ENCODE results near the gene TMEM191C. TPM values are rescaled to one million over a fixed set of nuclear protein-coding genes. Genes with fewer than 3 reads are reported as not detected.
A peak's percentile ranks its signal among the peaks of the same experiment; 100 is the strongest.
"Not testable (repeated sequence)": the region's sequence is repeated elsewhere in the genome, so short reads cannot be mapped to it uniquely, and the experiment has no call there.

The TMEM191C gene
- total RNA-seq, 1 donor from 2014 or later = 4.8 TPM

GRCh38 chr22:21450858-21451353 is 16.3 kb upstream of the TMEM191C start:
- TF ChIP-seq CTCF (IDR thresholded peaks at IDR 0.05; ENCODE audit: insufficient read depth, low read length, poor library complexity, severe bottlenecking) = no peak
- Histone ChIP-seq H3K4me3 (ENCODE audit: low read depth, low read length) (no peak overlapping the region), H3K27me3 (ENCODE audit: control insufficient read depth, insufficient read depth, low read length) (no peaks in the 10 kb centered on the region), H3K36me3 (ENCODE audit: control insufficient read depth, insufficient read depth, low read length) (no peaks in the 10 kb centered on the region)
- DNase-seq (ENCODE audit: low read depth) = no peak

GRCh38 chr22:21451545-21452520 is 15.4 kb upstream of the TMEM191C start:
- Histone ChIP-seq H3K27me3 (ENCODE audit: control insufficient read depth, insufficient read depth, low read length) (no peaks in the 10 kb centered on the region), H3K4me3 (ENCODE audit: low read depth, low read length) (no peak overlapping the region), H3K36me3 (ENCODE audit: control insufficient read depth, insufficient read depth, low read length) (no peaks in the 10 kb centered on the region)
- no peak for TF ChIP-seq CTCF (IDR thresholded peaks at IDR 0.05; ENCODE audit: insufficient read depth, low read length, poor library complexity, severe bottlenecking)
- DNase-seq (ENCODE audit: low read depth) = no peak

- DNase-seq (ENCODE audit: low read depth); H3K4me3 ChIP-seq (ENCODE audit: low read depth, low read length); H3K36me3 ChIP-seq (ENCODE audit: control insufficient read depth, insufficient read depth, low read length): not testable (repeated sequence)
Observed at GRCh38 chr22:21452666-21453065, 14.5 kb upstream of the TMEM191C start.

GRCh38 chr22:21454998-21455333 is 12.2 kb upstream of the TMEM191C start:
- not testable (repeated sequence) for DNase-seq (ENCODE audit: low read depth); H3K4me3 ChIP-seq (ENCODE audit: low read depth, low read length); H3K36me3 ChIP-seq (ENCODE audit: control insufficient read depth, insufficient read depth, low read length); H3K27me3 ChIP-seq (ENCODE audit: control insufficient read depth, insufficient read depth, low read length)

More at GRCh38 chr22:21452666-21453065, 14.5 kb upstream of the TMEM191C start:
- H3K27me3 ChIP-seq (ENCODE audit: control insufficient read depth, insufficient read depth, low read length) = not testable (repeated sequence)

- no peak for DNase-seq (ENCODE audit: low read depth)
- Histone ChIP-seq H3K4me3 (ENCODE audit: low read depth, low read length) (no peak overlapping the region), H3K27me3 (ENCODE audit: control insufficient read depth, insufficient read depth, low read length) (no peaks in the 10 kb centered on the region), H3K36me3 (ENCODE audit: control insufficient read depth, insufficient read depth, low read length) (no peaks in the 10 kb centered on the region)
- TF ChIP-seq CTCF (IDR thresholded peaks at IDR 0.05; ENCODE audit: insufficient read depth, low read length, poor library complexity, severe bottlenecking) = no peak
Observed at GRCh38 chr22:21455334-21456089, 11.7 kb upstream of the TMEM191C start.

- DNase-seq (ENCODE audit: low read depth) = no peak
- TF ChIP-seq CTCF (IDR thresholded peaks at IDR 0.05; ENCODE audit: insufficient read depth, low read length, poor library complexity, severe bottlenecking) = no peak
- no peak overlapping the region for H3K4me3 ChIP-seq (ENCODE audit: low read depth, low read length)
- H3K36me3 ChIP-seq (ENCODE audit: control insufficient read depth, insufficient read depth, low read length) = no peaks in the 10 kb centered on the region
- H3K27me3 ChIP-seq (ENCODE audit: control insufficient read depth, insufficient read depth, low read length) = no peaks in the 10 kb centered on the region
Observed at GRCh38 chr22:21457023-21457787, 10.0 kb upstream of the TMEM191C start.

- H3K4me3 ChIP-seq (ENCODE audit: low read depth, low read length); DNase-seq (ENCODE audit: low read depth); H3K36me3 ChIP-seq (ENCODE audit: control insufficient read depth, insufficient read depth, low read length); H3K27me3 ChIP-seq (ENCODE audit: control insufficient read depth, insufficient read depth, low read length): not testable (repeated sequence)
Observed at GRCh38 chr22:21462672-21463071, 4.5 kb upstream of the TMEM191C start.

- H3K4me3 ChIP-seq (ENCODE audit: low read depth, low read length) = peak overlapping the region; percentile 31
- H3K27me3 ChIP-seq (ENCODE audit: control insufficient read depth, insufficient read depth, low read length); H3K36me3 ChIP-seq (ENCODE audit: control insufficient read depth, insufficient read depth, low read length): not testable (repeated sequence)
- DNase-seq (ENCODE audit: low read depth) = peak; percentile 71
Observed at GRCh38 chr22:21468194-21469096, 1.3 kb downstream of the TMEM191C start.
